Smooth muscle cell of the brain vasculature (primary cell): ENCODE data around the gene CCDC116.
"Not testable (repeated sequence)": the region's sequence is repeated elsewhere in the genome, so short reads cannot be mapped to it uniquely, and the experiment has no call there.

Experiments used
- DNase-seq: peaks from one replicate; pipeline ENCODE4 v3.0.0-alpha.2; 2012; ENCODE audit warnings: low read depth, low spot score

CCDC116 gene

GRCh38 chr22:21632237-21632895 lies at the start of gene CCDC116:
TSS of gene CCDC116 (plus strand) at chr22:21632760. CDS start at chr22:21633182, 422 bp downstream.
- DNase-seq, result no peak

- no peak for DNase-seq
These were observed 49.5 kb upstream of the CCDC116 start for GRCh38 chr22:21582801-21583740.

GRCh38 chr22:21585389-21585788 lies 47.2 kb upstream of the CCDC116 start:
- DNase-seq, result no peak

- no peak for DNase-seq
These were observed 44.6 kb upstream of the CCDC116 start for GRCh38 chr22:21587803-21588611.

GRCh38 chr22:21589396-21589795 lies 43.2 kb upstream of the CCDC116 start:
- no peak for DNase-seq

GRCh38 chr22:21590809-21591641 lies 41.5 kb upstream of the CCDC116 start:
- DNase-seq, result no peak

- no peak for DNase-seq
These were observed 40.9 kb upstream of the CCDC116 start for GRCh38 chr22:21591695-21592094.

GRCh38 chr22:21592422-21592821 lies 40.1 kb upstream of the CCDC116 start:
- no peak for DNase-seq

GRCh38 chr22:21593406-21594232 lies 38.9 kb upstream of the CCDC116 start:
- DNase-seq, result no peak

- no peak for DNase-seq
These were observed 37.6 kb upstream of the CCDC116 start for GRCh38 chr22:21594865-21595452.

- DNase-seq, result not testable (repeated sequence)
These were observed 36.0 kb upstream of the CCDC116 start for GRCh38 chr22:21596356-21597135.

GRCh38 chr22:21598302-21598701 lies 34.3 kb upstream of the CCDC116 start:
- DNase-seq, result no peak

- no peak for DNase-seq
These were observed 33.3 kb upstream of the CCDC116 start for GRCh38 chr22:21599053-21599893.

- no peak for DNase-seq
These were observed 30.0 kb upstream of the CCDC116 start for GRCh38 chr22:21602579-21602978.

GRCh38 chr22:21603973-21604372 lies 28.6 kb upstream of the CCDC116 start:
- DNase-seq, result no peak

- DNase-seq, result no peak
These were observed 26.5 kb upstream of the CCDC116 start for GRCh38 chr22:21605887-21606564.

GRCh38 chr22:21606775-21607174 lies 25.8 kb upstream of the CCDC116 start:
- no peak for DNase-seq
